GM19099 (cell line): ENCODE measurements around the gene RAET1G.

Experiments used
- POLR2A ChIP-seq: IDR thresholded peaks from 3 replicates; pipeline ENCODE4 v1.6.1; 2011; ENCODE audit warnings: low read depth; ENCODE audit not compliant: insufficient read length; ENCODE audit errors: extremely low read depth

The RAET1G gene

DNA sequence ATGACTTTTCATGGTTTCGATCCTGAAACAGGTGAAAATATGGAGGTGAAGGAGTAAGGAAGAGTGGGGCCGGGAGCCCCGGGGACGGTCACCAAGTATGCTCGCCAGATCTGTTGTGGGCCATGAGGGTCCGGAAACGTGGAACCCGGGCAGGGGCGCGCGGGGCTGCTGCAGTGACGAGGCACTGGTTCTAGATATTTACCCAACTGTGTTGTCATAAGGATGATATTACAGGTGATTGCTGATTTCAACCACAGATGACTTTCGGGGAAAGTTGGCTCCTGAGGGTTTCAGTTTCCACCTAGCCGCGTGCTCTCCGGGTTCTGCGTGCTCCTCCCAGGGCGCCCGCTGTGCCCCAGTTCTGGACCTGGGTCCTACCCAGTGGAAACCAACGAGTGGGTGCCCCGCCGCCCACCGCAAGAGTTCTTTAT, 12.2 kb downstream of the RAET1G start:
- no peak for TF ChIP-seq POLR2A

- no peak for TF ChIP-seq POLR2A
These were observed 13.0 kb downstream of the RAET1G start for GRCh38 chr6:149909701-149910470.

- TF ChIP-seq POLR2A, result no peak
These were observed 15.6 kb downstream of the RAET1G start for GRCh38 chr6:149907317-149907716.

DNA sequence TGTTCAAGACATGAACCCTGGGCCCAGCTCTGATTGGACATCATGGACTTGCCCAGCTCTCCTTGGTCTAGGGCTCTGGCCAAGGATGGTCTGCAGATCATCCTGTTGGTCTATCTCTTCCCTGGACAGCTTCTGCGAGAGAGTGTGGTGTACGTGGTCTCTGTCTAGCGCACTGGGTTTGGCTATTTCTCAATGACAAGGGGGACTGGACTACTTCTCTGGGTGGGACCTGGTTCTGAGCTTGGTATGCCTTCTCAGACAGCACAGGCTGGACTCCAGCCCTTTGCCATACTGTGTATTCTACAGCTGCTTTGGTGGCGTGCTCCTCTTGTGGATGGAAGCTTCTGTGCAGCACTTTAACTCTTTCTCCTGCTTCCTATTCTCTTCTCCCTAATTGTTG, 16.5 kb downstream of the RAET1G start:
- no peak for TF ChIP-seq POLR2A

DNA sequence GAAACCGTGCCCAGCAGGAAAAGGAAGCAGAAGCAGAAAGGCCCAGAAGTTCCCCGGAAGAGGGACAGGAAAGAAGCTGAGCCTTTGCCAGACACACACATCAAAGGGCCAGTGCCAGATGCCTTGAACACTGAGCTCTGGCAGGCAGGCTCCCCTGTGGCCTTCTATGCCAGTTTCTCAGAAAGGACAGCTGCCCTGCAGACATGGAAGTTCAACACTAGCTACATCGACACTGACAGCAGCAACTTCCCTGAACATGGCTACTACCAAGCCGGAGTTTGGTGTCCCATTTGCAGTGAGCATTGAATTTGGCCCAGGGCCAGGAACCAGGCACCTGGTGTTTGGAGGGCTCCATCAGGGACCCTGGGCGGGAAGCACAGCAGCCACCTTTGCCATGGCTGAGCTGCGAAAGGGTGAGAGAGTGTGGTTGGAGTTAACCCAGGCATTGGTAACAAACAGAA, 17.0 kb downstream of the RAET1G start:
- TF ChIP-seq POLR2A, result no peak

- TF ChIP-seq POLR2A, result no peak
These were observed 17.5 kb downstream of the RAET1G start for GRCh38 chr6:149905371-149905910.

- TF ChIP-seq POLR2A, result no peak
These were observed 18.1 kb downstream of the RAET1G start for GRCh38 chr6:149904661-149905370.

DNA sequence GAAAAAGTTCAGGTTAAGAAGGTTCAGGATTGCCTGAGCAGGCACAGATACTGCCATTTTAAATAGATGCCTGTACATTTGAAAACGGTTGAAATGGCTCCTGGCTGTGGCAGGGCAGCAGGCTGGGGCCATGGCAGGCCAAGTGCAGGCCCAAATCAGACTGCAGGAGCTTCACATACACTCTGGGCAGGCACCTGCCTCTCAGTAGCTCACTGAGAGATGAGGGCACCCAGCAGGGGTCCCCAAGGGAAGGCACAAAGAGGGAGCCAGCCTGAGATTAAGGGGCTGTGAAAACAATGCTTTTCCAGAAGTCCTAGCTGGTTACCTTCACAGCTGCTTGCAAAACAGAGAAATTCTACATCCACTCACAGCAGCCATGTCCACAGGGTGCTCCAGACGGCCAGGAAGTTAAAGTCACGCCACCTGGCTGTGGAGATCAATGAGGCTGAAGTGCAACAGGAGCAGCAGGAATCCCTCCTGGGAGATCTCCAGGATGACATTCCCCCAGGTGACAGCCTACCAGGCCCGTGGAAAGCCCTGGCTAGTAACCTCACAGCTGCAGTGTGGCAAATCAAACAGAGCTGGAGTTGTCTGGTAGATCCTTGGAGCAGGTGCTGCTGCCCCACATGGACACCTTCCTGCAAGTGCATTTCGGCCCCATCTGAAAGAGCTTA, 18.8 kb downstream of the RAET1G start:
- TF ChIP-seq POLR2A, result no peak

- no peak for TF ChIP-seq POLR2A
These were observed 21.3 kb downstream of the RAET1G start for GRCh38 chr6:149901444-149902140.

DNA sequence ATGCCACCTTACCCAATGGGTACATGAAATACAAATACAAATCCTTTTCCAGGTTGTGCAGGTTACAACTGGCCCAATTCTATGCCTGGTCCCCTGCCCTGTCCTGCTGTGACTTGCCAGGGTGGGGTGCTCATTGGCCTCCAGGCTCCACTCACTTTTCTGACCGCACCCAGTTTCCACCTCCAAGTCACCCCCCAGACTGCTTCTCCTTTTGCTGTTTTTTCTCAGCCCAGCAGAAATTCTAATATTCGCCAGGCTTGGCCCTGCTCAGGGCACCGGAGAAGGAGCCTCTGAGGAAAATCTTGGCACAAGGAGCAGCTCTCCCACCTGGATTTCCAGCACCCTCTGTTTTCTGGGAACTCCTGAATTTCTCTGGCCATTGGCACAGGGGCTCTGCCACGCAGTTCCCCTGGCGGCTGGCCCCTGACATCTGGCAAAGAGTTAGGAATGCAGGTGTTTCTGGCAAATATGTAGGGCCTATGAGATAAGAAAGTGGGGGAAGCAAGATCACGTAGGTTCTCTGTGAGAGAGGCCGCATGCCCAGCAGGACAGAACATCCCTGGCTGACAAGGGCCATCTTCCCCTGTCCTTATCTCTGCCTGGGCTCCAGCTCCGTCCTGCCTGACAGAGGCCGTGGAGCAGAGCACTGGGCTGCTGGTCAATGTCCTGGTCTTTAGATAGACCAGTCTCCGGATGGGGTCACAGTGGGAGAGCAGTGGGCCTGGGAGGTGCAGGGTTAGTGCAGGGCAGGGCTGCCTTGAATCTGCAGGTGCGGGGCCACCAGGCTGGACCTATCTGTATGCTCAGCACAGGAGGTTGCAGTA, 22.1 kb downstream of the RAET1G start:
- no peak for TF ChIP-seq POLR2A

GRCh38 chr6:149899926-149900619, 22.8 kb downstream of the RAET1G start:
- TF ChIP-seq POLR2A, result no peak

- no peak for TF ChIP-seq POLR2A
These were observed 23.4 kb downstream of the RAET1G start for GRCh38 chr6:149899486-149899885.

DNA sequence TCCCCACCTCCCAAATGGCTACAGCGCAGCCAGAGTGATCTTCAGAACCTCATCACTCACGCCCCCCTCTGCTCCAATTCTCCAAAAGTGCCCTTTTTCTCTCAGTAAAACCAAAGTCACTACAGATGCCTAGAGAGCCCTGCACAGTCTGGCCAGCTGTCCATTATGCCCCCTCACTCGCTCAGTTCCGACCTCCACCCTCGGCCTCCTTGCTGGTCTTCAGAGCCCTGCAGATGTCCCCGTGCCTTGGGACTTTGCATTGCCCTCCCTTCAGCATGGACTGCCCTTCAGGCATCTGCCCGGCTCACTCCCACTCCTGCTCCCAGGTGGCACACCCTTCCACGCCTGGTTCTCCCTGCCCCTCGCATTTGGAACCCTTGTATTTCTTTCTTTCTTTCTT, 24.0 kb downstream of the RAET1G start:
- no peak for TF ChIP-seq POLR2A
